GM23248 (cell line): Measurements from ENCODE around the gene TTYH3.

Experiments used
- EZH2 ChIP-seq: fragments of 200-600 bp; sonication (generic); IDR thresholded peaks from 2 replicates; pipeline ENCODE4 v1.6.1; 2018; ENCODE audit warnings: antibody characterized with exemption, mild to moderate bottlenecking; ENCODE audit not compliant: insufficient read depth, poor library complexity, severe bottlenecking
- EZH2phosphoT487 ChIP-seq: fragments of 200-600 bp; sonication (generic); IDR thresholded peaks from 2 replicates; pipeline ENCODE4 v1.6.1; 2018; ENCODE audit warnings: antibody characterized with exemption, moderate library complexity, mild to moderate bottlenecking, low read depth; ENCODE audit not compliant: insufficient read depth

DNA sequence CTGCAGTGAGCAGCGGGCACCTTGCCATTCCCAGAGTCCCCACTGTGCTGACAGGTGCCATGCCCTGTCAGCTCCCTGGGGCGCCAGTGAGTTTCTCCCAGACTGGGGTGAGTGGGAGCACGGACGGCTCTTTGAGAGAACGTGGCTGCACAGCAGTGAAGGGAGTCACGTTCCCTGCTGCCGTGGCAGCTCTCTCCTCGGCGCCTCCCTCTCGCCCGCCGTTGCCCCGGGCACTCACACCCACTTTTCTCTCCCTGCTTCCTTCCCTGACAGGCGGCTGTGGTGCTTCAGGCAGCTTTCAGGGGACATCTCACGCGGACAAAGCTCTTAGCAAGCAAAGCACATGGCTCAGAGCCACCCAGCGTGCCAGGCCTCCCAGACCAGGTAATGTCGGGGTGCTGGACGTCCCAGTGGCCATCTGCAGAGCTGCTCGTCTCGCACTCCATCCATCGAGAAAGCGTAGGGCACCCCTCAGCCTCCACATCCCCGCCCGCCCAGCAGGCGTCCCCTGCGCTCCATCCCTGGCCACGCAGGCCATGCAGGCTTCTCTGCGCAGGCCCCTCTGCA is 27.1 kb upstream of the TTYH3 start:
- TF ChIP-seq EZH2phosphoT487: no peak
- no peak for TF ChIP-seq EZH2
